AG09319 (cell line): ENCODE results near the gene TMPRSS15.

Experiments
- DNase-seq: peaks from one replicate; pipeline ENCODE4 v3.0.0-alpha.2; 2010; ENCODE audit warnings: low read depth; ENCODE audit errors: extremely low read depth
- TF ChIP-seq, protein P1 (sequence below): IDR thresholded peaks from 2 replicates; pipeline ENCODE4 v1.5.1; 2011; ENCODE audit warnings: low read depth, mild to moderate bottlenecking, inconsistent platforms, low read length, moderate library complexity

The TMPRSS15 gene

DNA sequence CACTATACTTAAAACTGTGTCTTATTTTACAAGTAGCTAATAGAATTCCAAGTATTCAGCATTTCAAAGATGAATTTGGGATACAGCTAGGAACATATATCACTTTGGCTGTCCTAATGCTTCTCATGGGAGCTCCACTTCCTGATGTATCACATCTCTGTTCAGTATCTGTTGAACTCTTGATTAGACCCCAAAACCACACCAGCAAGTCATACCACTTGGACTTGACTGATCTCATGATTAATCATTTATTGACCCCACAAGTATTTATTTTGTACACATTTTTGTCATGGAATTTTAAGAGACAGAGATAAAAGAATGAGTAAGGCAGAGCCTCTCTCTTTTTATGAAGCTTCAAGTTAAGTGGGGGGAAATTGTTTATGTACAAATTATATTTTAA is 30.0 kb downstream of the TMPRSS15 start:
- DNase-seq, result no peak
- TF ChIP-seq, protein P1, sequence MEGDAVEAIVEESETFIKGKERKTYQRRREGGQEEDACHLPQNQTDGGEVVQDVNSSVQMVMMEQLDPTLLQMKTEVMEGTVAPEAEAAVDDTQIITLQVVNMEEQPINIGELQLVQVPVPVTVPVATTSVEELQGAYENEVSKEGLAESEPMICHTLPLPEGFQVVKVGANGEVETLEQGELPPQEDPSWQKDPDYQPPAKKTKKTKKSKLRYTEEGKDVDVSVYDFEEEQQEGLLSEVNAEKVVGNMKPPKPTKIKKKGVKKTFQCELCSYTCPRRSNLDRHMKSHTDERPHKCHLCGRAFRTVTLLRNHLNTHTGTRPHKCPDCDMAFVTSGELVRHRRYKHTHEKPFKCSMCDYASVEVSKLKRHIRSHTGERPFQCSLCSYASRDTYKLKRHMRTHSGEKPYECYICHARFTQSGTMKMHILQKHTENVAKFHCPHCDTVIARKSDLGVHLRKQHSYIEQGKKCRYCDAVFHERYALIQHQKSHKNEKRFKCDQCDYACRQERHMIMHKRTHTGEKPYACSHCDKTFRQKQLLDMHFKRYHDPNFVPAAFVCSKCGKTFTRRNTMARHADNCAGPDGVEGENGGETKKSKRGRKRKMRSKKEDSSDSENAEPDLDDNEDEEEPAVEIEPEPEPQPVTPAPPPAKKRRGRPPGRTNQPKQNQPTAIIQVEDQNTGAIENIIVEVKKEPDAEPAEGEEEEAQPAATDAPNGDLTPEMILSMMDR, result no peak

DNA sequence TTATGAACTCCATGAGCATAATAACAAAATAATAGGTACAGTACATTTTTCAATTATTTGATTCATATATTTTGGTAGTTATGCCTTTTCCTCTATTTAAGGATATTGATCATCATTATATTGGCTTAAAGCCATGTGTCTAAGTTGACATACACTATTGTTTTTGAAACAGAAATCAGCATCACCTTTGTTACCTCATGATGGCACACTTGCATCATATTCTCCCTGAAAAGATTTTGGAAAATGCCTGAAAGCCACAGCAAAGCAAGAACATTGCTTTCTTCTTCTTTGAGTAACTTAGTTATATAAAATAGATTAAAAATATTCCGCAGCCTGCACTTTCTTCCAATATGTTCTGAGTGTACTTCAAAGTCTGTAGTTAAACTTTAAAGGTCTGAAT is 33.3 kb downstream of the TMPRSS15 start:
- TF ChIP-seq, protein P1, result no peak
- no peak for DNase-seq

DNA sequence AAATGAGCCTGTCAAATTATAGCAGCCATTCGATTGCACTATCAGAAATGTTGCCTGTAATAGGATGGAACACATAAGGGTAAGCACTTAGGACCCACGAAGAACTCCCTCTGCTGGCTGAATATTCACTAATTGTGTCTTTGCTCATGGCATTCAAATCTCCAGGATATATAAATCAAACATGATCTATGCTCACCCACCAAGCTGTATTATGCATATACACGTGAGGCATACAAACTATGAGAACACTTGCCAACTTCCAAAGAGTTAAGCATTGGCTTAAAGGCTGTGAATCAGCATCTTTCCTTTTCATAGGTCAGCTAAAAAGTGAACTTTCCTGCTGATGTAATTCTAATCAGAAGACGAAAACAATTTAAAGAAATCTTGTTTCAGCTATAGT is 34.5 kb downstream of the TMPRSS15 start:
- no peak for DNase-seq
- TF ChIP-seq, protein P1, result no peak

DNA sequence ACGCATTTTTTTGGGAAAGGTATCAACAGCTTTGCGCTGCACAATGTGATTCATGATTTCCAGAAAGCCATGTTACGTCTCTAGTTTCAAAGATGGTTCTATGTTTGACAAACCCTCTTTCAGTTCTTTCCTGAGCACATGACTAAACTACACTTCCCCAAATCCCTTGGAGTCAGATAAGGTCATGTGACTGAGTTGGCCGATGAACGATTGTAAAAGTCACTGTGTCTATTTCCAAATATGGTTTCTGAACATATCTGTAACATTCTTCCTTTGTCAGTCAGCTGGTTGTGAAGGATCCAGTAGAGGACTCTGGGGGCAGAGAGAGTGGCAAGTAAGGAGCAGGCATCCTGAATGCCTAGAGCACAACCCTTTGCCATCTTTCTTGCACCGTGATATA is 35.4 kb downstream of the TMPRSS15 start:
- TF ChIP-seq, protein P1, result no peak
- no peak for DNase-seq

DNA sequence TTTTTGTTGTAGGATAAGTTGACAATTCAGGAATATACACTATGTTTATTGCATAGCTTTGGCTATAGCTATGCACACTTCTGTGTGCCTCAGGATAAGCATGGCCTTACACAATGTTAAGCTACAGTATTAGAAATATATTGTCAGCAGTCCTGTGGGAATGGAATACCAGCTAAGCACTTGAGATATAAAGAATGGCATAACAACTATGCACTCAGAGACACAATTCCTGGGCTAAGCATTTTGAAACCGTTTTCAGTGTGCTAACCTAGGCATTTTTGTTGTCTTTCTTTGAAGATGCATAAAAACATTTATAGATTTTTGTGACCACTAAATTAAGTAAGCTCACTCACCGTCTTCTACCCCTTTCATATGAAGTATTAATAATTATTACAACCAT is 46.8 kb downstream of the TMPRSS15 start:
- TF ChIP-seq, protein P1, result no peak
- no peak for DNase-seq

DNA sequence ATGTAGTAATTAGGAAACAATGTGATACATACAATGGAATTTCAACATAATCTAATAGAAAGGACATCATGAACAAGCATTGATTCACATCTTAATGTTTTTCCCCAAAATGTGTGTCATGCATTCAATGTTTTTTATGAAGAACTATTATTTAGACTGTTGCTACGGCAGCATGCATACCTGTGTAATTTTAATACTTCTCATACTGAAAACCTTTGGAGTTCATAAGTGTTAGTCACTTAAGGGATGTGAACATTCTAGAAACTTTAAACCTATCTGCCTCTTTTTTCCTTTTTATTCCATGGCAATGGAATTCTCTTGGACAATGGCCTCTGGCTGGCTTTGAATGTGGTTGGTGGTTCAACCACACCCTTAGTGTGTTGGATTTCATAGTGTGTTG is 48.6 kb downstream of the TMPRSS15 start:
- TF ChIP-seq, protein P1, result no peak
- no peak for DNase-seq

DNA sequence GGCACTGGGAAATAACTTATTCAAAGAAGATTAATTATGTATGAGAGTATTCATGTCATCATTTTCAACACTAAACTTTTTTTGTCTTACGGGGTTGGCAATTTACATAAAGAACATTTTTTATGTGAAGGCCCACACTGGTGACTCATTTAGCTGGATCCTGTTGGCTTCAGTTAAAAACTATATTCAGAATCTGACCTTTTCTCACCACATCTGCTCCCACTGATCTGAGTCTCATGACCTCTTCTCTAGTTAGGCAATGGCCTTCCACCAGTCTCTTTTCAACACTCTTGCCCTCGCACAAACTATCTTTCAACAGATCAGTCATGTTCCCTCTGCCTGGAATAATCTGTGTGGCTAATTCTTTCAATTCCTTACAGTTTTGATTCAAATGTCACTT is 53.4 kb downstream of the TMPRSS15 start:
- no peak for DNase-seq
- TF ChIP-seq, protein P1, result no peak
